ENCODE results near the gene PARD3B.

PARD3B gene

GRCh38 chr2:205296959-205297358, 751.7 kb downstream of the PARD3B start:
- Histone ChIP-seq H3K4me3 (ENCODE audit: severe bottlenecking) (no peak overlapping the region), H3K9me3 (ENCODE audit: severe bottlenecking) (no peaks in the 10 kb centered on the region), H3K4me1 (ENCODE audit: insufficient read depth, poor library complexity, severe bottlenecking) (no peaks in the 10 kb centered on the region), H3K27ac (ENCODE audit: poor library complexity, severe bottlenecking) (no peak overlapping the region), H3K36me3 (ENCODE audit: low read depth) (no peaks in the 10 kb centered on the region), H3K27me3 (ENCODE audit: insufficient read depth, poor library complexity, severe bottlenecking) (no peaks in the 10 kb centered on the region)
- TF ChIP-seq CTCF (IDR thresholded peaks at IDR 0.05; ENCODE audit: poor library complexity, severe bottlenecking): no peak
- ATAC-seq (ENCODE audit: low read depth) (no peak), DNase-seq (ENCODE audit: low spot score) (no peak)

- Histone ChIP-seq H3K4me1 (ENCODE audit: insufficient read depth, poor library complexity, severe bottlenecking) (no peaks in the 10 kb centered on the region), H3K9me3 (ENCODE audit: severe bottlenecking) (no peaks in the 10 kb centered on the region), H3K27me3 (ENCODE audit: insufficient read depth, poor library complexity, severe bottlenecking) (no peaks in the 10 kb centered on the region), H3K4me3 (ENCODE audit: severe bottlenecking) (no peak overlapping the region), H3K27ac (ENCODE audit: poor library complexity, severe bottlenecking) (no peak overlapping the region), H3K36me3 (ENCODE audit: low read depth) (no peaks in the 10 kb centered on the region)
- no peak for ATAC-seq (ENCODE audit: low read depth)
- TF ChIP-seq CTCF (IDR thresholded peaks at IDR 0.05; ENCODE audit: poor library complexity, severe bottlenecking): no peak
- DNase-seq (ENCODE audit: low spot score): no peak
These were observed 752.1 kb downstream of the PARD3B start for GRCh38 chr2:205297368-205297767.

DNA sequence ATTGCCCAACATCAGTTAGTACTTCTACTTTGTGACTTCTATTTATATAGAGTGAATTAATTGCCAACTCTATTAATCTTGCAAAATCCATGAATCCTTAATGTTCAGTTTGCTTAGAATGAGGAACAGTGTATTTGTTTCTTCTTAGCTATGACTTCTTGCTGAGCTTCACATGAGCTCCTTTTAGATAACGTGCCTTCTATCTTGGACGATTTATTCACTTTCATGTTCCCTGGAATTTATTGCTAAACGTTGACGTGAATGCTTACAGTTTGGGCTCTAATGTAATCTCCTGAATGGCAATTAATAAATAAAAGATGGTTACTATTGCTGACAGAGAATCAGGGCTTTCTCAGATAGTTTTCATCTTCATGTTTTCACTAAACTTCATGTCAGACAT, 752.6 kb downstream of the PARD3B start:
- Histone ChIP-seq H3K27ac (ENCODE audit: poor library complexity, severe bottlenecking) (no peak overlapping the region), H3K9me3 (ENCODE audit: severe bottlenecking) (no peaks in the 10 kb centered on the region), H3K36me3 (ENCODE audit: low read depth) (no peaks in the 10 kb centered on the region), H3K27me3 (ENCODE audit: insufficient read depth, poor library complexity, severe bottlenecking) (no peaks in the 10 kb centered on the region), H3K4me3 (ENCODE audit: severe bottlenecking) (no peak overlapping the region), H3K4me1 (ENCODE audit: insufficient read depth, poor library complexity, severe bottlenecking) (no peaks in the 10 kb centered on the region)
- ATAC-seq (ENCODE audit: low read depth): no peak
- DNase-seq (ENCODE audit: low spot score): no peak
- no peak for TF ChIP-seq CTCF (IDR thresholded peaks at IDR 0.05; ENCODE audit: poor library complexity, severe bottlenecking)

DNA sequence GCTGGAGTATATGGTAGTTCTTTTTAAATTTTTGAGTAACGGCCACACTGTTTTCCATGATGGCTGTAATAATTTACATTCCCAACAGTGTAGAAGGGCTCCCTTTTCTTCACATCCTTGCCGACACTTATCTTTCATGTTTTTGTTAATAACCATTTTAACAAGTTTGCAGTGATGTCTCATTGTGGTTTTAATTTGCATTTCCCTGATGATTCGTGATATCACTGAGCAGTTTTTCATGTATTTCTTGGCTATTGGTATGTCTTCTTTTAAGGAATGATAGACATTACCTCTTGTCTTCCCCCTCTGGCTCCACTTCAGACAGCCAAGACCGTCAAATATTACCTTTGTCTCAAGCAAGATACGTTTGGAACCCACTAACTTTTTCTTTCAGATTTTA, 765.9 kb downstream of the PARD3B start:
- TF ChIP-seq CTCF (IDR thresholded peaks at IDR 0.05; ENCODE audit: poor library complexity, severe bottlenecking): no peak
- Histone ChIP-seq H3K4me1 (ENCODE audit: insufficient read depth, poor library complexity, severe bottlenecking) (no peaks in the 10 kb centered on the region), H3K27me3 (ENCODE audit: insufficient read depth, poor library complexity, severe bottlenecking) (no peaks in the 10 kb centered on the region), H3K9me3 (ENCODE audit: severe bottlenecking) (no peaks in the 10 kb centered on the region), H3K4me3 (ENCODE audit: severe bottlenecking) (no peak overlapping the region), H3K36me3 (ENCODE audit: low read depth) (no peaks in the 10 kb centered on the region), H3K27ac (ENCODE audit: poor library complexity, severe bottlenecking) (no peak overlapping the region)
- DNase-seq (ENCODE audit: low spot score) (no peak), ATAC-seq (ENCODE audit: low read depth) (no peak)

- ATAC-seq (ENCODE audit: low read depth) (no peak), DNase-seq (ENCODE audit: low spot score) (no peak)
- Histone ChIP-seq H3K4me3 (ENCODE audit: severe bottlenecking) (no peak overlapping the region), H3K36me3 (ENCODE audit: low read depth) (no peaks in the 10 kb centered on the region), H3K27ac (ENCODE audit: poor library complexity, severe bottlenecking) (no peak overlapping the region), H3K9me3 (ENCODE audit: severe bottlenecking) (no peaks in the 10 kb centered on the region), H3K4me1 (ENCODE audit: insufficient read depth, poor library complexity, severe bottlenecking) (no peaks in the 10 kb centered on the region), H3K27me3 (ENCODE audit: insufficient read depth, poor library complexity, severe bottlenecking) (no peaks in the 10 kb centered on the region)
- no peak for TF ChIP-seq CTCF (IDR thresholded peaks at IDR 0.05; ENCODE audit: poor library complexity, severe bottlenecking)
These were observed 776.0 kb downstream of the PARD3B start for GRCh38 chr2:205321231-205321630.
